NCI-H2196 (cell line): ENCODE data around the gene LRFN2.

Source experiments
- DNase-seq: peaks from one replicate; lab custom pipeline; 2025; ENCODE audit not compliant: unreplicated experiment; lab: John Stamatoyannopoulos, UW

The LRFN2 gene

GRCh38 chr6:40587240-40588069 lies at the start of gene LRFN2:
LRFN2 (minus strand) TSS chr6:40587364.
- DNase-seq, result peak; percentile 85

- DNase-seq, result peak; percentile 64
These were observed 47.3 kb upstream of the LRFN2 start for GRCh38 chr6:40634429-40634828.

- DNase-seq, result no peak
These were observed 44.6 kb upstream of the LRFN2 start for GRCh38 chr6:40631744-40632143.

- DNase-seq, result no peak
These were observed 43.3 kb upstream of the LRFN2 start for GRCh38 chr6:40630488-40630887.

- no peak for DNase-seq
These were observed 42.9 kb upstream of the LRFN2 start for GRCh38 chr6:40630051-40630450.

- no peak for DNase-seq
These were observed 42.3 kb upstream of the LRFN2 start for GRCh38 chr6:40629463-40629862.

GRCh38 chr6:40627316-40627715 lies 40.2 kb upstream of the LRFN2 start:
- no peak for DNase-seq

GRCh38 chr6:40626886-40627285 lies 39.7 kb upstream of the LRFN2 start:
- DNase-seq, result no peak

GRCh38 chr6:40623932-40624331 lies 36.8 kb upstream of the LRFN2 start:
- no peak for DNase-seq

- no peak for DNase-seq
These were observed 36.0 kb upstream of the LRFN2 start for GRCh38 chr6:40623178-40623577.

- DNase-seq, result no peak
These were observed 33.5 kb upstream of the LRFN2 start for GRCh38 chr6:40620574-40621240.

- no peak for DNase-seq
These were observed 27.5 kb upstream of the LRFN2 start for GRCh38 chr6:40614671-40615070.

- DNase-seq, result no peak
These were observed 24.7 kb upstream of the LRFN2 start for GRCh38 chr6:40611912-40612311.

GRCh38 chr6:40611434-40611833 lies 24.3 kb upstream of the LRFN2 start:
- DNase-seq, result no peak

- no peak for DNase-seq
These were observed 23.1 kb upstream of the LRFN2 start for GRCh38 chr6:40610229-40610628.

- DNase-seq, result no peak
These were observed 19.8 kb upstream of the LRFN2 start for GRCh38 chr6:40606981-40607380.

- DNase-seq, result no peak
These were observed 19.4 kb upstream of the LRFN2 start for GRCh38 chr6:40606526-40606925.

GRCh38 chr6:40604082-40604481 lies 16.9 kb upstream of the LRFN2 start:
- DNase-seq, result no peak

GRCh38 chr6:40599555-40599954 lies 12.4 kb upstream of the LRFN2 start:
- DNase-seq, result no peak

- no peak for DNase-seq
These were observed 11.4 kb upstream of the LRFN2 start for GRCh38 chr6:40598516-40598915.

GRCh38 chr6:40597301-40597700 lies 10.1 kb upstream of the LRFN2 start:
- DNase-seq, result no peak

- peak; percentile 8 for DNase-seq
These were observed 1.3 kb upstream of the LRFN2 start for GRCh38 chr6:40588480-40588879.

GRCh38 chr6:40588070-40588384 lies 863 bp upstream of the LRFN2 start:
- no peak for DNase-seq
